ENCODE measurements around the gene HSPA1L. TPM values are rescaled to one million over a fixed set of nuclear protein-coding genes. Genes with fewer than 3 reads are reported as not detected.
"Not testable (repeated sequence)": the region's sequence is repeated elsewhere in the genome, so short reads cannot be mapped to it uniquely, and the experiment has no call there.

The HSPA1L gene
- total RNA-seq, 4 donors from 2014 or later, result 0.48 to 3.0 (median 1.9) TPM

DNA sequence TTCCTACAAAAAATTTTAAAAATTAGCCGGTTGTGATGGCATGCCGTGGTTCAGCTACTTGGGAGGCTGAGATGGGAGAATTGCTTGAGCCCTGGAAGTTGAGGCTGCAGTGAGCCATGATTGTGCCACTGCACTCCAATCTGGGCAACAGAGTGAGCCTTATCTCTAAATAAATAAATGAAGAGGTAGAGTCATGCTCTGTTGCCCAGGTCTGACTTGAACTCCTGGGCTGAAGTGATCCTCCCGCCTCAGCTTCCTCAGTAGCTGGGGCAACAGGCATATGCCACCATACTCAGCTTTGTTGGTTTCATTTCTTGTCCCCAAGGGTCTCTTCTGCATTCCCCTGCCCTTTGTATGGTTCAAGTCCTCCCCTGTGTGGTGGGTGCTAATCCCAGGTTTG lies 29.4 kb upstream of the HSPA1L start:
- no peak for DNase-seq (ENCODE audit: low spot score)
- TF ChIP-seq, protein P1, sequence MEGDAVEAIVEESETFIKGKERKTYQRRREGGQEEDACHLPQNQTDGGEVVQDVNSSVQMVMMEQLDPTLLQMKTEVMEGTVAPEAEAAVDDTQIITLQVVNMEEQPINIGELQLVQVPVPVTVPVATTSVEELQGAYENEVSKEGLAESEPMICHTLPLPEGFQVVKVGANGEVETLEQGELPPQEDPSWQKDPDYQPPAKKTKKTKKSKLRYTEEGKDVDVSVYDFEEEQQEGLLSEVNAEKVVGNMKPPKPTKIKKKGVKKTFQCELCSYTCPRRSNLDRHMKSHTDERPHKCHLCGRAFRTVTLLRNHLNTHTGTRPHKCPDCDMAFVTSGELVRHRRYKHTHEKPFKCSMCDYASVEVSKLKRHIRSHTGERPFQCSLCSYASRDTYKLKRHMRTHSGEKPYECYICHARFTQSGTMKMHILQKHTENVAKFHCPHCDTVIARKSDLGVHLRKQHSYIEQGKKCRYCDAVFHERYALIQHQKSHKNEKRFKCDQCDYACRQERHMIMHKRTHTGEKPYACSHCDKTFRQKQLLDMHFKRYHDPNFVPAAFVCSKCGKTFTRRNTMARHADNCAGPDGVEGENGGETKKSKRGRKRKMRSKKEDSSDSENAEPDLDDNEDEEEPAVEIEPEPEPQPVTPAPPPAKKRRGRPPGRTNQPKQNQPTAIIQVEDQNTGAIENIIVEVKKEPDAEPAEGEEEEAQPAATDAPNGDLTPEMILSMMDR (IDR thresholded peaks at IDR 0.05), result no peak
- no peak for ATAC-seq (ENCODE audit: low FRiP score)

DNA sequence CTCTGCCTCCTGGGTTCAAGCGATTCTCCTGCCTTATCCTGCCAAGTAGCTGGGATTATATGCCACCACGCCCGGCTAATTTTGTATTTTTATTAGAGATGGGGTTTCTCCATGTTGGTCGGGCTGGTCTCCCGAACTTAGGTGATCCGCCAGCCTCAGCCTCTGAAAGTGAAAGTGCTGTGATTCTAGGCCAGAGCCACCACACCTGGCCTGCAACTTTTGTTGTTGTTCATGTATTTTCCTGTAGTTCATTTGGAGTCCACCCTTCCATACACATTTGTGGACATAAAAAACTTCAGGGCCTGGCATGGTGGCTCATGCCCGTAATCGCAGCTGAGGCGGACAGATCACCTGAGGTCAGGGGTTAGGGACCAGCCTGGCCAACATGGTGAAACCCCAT lies 27.0 kb upstream of the HSPA1L start:
- TF ChIP-seq, protein P1 (IDR thresholded peaks at IDR 0.05), result no peak
- no peak for DNase-seq (ENCODE audit: low spot score)
- ATAC-seq (ENCODE audit: low FRiP score), result no peak

DNA sequence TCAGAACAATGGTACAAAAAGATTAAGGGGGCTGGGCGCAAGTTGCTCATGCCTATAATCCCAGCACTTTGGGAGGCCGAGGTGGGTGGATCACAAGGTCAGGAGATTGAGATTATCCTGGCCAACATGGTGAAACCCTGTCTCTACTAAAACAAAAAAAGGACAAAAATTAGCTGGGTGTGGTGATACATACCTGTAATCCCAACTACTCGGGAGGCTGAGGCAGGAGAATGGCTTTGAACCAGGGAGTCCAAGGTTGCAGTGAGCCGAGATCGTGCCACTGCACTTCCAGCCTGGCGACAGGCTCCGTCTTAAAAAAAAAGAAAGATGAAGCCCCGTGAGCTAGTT lies 24.7 kb upstream of the HSPA1L start:
- not testable (repeated sequence) for DNase-seq (ENCODE audit: low spot score)

DNA sequence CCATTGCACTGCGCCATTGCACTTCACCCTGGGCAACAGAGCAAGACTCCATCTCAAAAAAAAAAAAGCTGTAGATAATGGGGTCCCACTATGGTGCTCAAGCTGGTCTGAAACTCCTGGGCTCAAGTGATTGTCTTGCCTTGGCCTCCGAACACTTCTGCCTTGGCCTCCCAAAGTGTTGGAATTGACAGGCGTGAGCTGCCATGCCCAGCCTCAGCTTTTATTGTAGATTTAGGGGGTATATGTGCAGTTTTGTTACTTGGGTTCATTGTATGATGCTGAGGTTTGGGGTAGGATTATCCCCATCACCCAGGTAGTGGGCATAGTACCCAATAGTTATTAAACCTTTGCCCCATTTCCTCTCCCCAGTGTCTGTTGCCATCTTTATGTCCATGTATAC lies 23.9 kb upstream of the HSPA1L start:
- TF ChIP-seq, protein P1 (IDR thresholded peaks at IDR 0.05), result no peak
- ATAC-seq (ENCODE audit: low FRiP score) (no peak), DNase-seq (ENCODE audit: low spot score) (no peak)

More for the DNA sequence above, 24.7 kb upstream of the HSPA1L start:
- not testable (repeated sequence) for ATAC-seq (ENCODE audit: low FRiP score)

DNA sequence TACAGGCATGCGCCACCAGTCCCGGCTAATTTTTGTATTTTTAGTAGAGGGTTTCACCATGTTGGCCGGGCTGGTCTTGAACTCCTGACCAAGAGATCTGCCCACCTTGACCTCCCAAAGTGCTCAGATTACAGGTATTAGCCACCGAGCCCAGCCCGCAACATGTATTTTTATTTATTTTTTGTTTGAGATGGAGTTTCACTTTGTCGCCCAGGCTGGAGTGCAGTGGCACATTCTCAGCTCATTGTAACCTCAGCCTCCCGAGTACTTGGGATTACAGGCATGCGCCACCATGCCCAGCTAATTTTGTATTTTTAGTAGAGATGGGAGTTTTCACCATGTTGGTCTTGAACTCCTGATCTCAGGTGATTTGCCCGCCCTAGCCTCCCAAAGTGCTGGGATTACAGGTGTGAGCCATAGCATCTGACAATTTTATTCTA lies 23.1 kb upstream of the HSPA1L start:
- not testable (repeated sequence) for DNase-seq (ENCODE audit: low spot score); ATAC-seq (ENCODE audit: low FRiP score)

- ATAC-seq (ENCODE audit: low FRiP score) (no peak), DNase-seq (ENCODE audit: low spot score) (no peak)
Measured at GRCh38 chr6:31837369-31838113, 22.5 kb upstream of the HSPA1L start.

GRCh38 chr6:31836474-31837368 lies 21.6 kb upstream of the HSPA1L start:
- TF ChIP-seq, protein P1 (IDR thresholded peaks at IDR 0.05), result no peak
- ATAC-seq (ENCODE audit: low FRiP score), result no peak
- no peak for DNase-seq (ENCODE audit: low spot score)

More at GRCh38 chr6:31837369-31838113, 22.5 kb upstream of the HSPA1L start:
- TF ChIP-seq, protein P1 (IDR thresholded peaks at IDR 0.05), result no peak
